Epithelial cell of esophagus (primary cell): Measurements from ENCODE around the gene GORASP1.

ENCODE experiments used
- DNase-seq: peaks from one replicate; pipeline ENCODE4 v3.0.0; 2010; ENCODE audit warnings: low read depth
- H3K4me3 ChIP-seq: 2 replicates; pipeline ENCODE4 v1.5.1; 2011; ENCODE audit warnings: mild to moderate bottlenecking, low read length, control low read depth
- TF ChIP-seq, protein P1 (sequence below): IDR thresholded peaks from 2 replicates; pipeline ENCODE4 v1.5.1; 2011; ENCODE audit warnings: low read depth, mild to moderate bottlenecking, low read length, control low read depth, inconsistent platforms; ENCODE audit not compliant: insufficient read depth; ENCODE audit errors: missing control alignments

The GORASP1 gene

DNA sequence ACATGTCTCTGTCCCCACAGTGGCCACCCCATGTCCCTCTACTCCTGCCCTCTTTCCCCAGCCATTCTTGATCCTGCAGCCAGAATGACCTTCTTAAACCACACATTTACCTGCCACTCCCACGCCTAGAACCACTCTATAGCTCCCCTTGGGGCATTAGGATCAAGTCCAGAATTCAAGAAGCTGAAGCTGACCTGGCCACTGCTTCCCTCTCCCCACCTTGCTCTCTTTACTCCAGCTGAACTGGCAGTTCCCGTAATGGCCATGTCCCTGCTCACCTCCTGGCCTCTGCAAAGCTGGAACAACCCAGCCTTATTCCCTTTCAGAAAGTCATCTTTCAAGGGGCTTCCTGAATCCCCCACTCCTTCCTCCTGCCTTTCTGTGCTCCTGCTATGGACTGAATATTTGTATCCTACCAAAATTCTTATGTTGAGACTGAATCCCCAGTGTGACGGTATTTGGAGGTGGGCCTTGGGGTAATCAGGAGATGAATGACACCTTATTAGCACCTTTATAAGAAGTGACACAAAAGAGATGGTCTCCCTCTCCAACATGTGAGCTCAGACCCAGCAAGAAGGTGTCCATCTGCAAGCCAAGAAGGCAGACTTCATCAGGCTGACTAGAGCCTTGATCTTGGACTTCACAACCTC lies 42.2 kb upstream of the GORASP1 start:
- no peak for DNase-seq
- no peak overlapping the region for H3K4me3 ChIP-seq
- TF ChIP-seq, protein P1, sequence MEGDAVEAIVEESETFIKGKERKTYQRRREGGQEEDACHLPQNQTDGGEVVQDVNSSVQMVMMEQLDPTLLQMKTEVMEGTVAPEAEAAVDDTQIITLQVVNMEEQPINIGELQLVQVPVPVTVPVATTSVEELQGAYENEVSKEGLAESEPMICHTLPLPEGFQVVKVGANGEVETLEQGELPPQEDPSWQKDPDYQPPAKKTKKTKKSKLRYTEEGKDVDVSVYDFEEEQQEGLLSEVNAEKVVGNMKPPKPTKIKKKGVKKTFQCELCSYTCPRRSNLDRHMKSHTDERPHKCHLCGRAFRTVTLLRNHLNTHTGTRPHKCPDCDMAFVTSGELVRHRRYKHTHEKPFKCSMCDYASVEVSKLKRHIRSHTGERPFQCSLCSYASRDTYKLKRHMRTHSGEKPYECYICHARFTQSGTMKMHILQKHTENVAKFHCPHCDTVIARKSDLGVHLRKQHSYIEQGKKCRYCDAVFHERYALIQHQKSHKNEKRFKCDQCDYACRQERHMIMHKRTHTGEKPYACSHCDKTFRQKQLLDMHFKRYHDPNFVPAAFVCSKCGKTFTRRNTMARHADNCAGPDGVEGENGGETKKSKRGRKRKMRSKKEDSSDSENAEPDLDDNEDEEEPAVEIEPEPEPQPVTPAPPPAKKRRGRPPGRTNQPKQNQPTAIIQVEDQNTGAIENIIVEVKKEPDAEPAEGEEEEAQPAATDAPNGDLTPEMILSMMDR: no peak

DNA sequence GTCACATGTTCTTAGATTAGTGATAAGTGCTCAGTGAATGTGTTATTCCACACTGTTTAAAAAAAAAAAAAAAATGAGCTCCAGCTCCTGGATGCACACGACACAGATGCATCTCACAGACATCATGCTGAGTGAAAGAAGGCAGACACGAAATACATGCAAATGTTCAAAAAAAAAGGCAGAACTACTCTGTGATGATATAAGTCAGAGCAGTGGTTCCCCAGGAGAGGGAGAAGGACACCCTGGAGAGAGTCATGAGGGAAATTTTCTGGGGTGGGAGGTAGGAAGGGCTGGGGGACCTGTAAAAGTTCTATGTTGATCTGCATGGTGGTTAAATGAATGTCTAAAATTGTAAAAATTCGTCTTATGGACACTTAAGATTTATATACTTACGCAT lies 41.6 kb upstream of the GORASP1 start:
- no peak overlapping the region for H3K4me3 ChIP-seq
- TF ChIP-seq, protein P1: no peak
- no peak for DNase-seq

DNA sequence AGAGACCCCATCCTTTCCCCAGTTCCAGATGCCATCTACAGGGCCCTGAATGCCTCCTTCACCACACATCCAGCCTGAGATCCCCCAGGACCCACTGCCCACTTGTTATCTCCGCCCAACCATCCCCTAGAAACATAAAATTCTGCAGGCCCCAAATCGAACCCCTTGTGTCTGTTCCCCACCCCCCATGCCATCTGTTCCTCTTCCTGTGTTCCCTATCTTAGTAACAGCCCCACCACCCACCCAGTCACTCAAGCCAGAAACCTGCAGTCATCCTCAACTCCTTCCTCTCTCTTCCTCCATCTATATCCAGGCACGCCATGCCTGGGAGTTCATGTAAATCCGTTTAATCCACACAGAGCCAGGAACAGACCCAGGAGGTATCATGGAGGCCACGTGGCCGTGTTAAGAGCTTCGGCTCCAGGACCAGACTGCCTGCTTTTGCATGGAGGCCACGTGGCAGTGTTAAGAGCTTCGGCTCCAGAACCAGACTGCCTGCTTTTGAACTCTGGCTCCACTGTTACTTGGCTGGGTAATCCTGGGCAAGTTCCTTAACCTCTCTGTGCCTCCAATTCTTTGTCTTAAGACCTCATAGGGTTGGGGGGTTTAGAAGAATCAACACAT lies 41.1 kb upstream of the GORASP1 start:
- TF ChIP-seq, protein P1: no peak
- H3K4me3 ChIP-seq: no peak overlapping the region
- no peak for DNase-seq

DNA sequence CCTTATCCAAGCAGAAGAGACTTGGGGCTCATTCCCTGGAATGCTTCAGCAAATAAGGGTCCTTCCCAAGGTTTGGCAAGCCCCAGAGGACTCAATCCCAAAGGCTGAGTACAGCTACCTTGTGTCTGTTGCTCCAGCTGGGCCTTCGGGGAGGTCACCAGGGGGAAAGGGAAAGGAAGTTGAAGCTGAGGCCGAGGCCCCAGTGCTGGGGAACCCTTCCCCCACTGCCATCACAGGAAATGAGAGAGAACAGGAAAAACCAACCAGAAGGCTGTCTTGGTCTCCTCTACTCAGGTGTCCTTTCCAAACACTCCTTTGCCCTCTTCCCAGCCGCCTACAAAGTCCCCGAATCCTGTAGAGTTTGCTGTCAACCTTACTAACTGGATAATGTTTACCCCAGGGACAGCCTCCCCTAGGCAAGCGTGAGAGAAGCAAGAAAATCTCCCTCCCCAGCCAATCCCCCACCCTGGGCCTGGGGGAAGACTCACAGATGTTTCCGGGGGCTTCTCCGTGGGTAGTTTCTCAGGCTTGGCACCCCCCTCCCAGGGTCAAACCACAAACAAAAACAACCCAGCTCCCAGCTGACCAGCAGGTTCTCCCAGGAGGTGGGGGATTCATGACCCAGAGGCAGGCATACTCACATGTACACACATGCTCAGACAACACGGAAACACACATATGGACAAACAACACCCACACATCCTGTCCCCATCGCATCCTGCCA lies 40.4 kb upstream of the GORASP1 start:
- no peak overlapping the region for H3K4me3 ChIP-seq
- DNase-seq: peak; percentile 55
- TF ChIP-seq, protein P1: no peak

DNA sequence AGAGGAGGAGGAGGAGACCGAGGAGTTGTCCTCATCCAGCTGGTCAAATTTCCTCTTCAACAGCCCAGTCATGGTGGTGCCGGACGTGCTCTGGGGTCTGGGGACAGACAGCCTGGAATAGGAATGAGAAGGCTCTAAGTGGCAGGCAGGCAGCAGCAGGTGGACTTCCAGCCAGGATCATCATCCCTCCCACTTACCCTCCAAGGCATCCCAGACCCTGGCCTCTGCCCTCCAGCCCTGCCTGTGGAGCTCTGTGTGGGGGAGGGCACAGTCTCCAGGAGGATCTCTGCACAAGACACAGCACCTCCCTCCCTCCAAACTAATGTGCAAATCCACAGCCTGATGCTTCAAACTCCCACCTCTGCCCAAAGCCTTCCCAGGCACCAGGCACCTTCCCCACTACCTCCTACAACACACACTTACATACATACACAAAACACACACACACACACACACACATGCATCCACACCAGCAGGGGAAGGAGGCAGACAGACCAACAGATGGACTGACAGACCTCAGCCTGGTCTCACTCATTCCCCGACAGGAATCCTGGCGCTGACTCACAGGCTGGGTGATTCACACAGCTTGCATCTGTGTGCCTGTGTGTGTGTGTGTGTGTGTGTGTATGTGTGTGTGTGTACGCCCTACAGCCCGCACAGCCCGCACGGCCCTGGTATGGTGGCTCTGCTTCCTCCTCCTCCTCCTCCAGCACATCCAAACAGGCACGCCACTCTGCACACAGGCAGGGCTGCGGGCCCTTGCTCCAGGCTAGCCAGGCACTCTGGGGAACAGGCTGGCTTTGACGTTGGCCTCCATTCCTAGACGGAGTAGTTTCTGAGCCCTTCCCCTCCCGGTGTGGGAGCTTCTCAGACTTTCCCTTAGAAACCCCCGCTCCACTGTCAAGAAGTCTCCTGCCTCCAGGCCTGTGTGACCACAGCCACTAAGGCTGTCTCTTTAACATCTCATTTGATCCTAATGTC lies 39.5 kb upstream of the GORASP1 start:
- TF ChIP-seq, protein P1: no peak
- no peak overlapping the region for H3K4me3 ChIP-seq
- DNase-seq: peak; percentile 98

DNA sequence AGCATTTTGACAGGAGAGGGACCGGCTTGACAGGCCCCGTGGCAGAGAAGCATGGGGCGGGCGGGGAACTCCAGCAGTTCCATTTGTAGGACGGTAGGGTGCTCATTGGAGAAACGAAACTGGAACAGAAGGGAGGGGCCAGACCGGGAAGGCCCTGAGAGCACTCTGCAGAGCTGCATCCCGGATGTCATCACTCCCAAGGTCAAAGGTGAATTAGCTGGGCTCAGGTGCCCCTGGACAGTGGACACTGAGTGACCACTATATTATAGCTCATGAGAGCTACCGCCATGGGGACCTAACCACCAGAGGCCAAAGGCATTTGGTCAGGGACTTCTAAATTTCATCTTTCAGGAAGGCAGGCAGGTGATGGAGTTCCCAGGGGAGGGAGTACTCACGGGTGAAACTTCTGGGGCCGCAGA lies 38.7 kb upstream of the GORASP1 start:
- no peak overlapping the region for H3K4me3 ChIP-seq
- DNase-seq: no peak
- TF ChIP-seq, protein P1: no peak
